ENCODE results near the gene CCDC93. TPM values are rescaled to one million over a fixed set of nuclear protein-coding genes. Genes with fewer than 3 reads are reported as not detected.

Gene CCDC93
- total RNA-seq, 1 experiment from 2014 or later = 27.2 TPM

- Histone ChIP-seq H3K27me3 (replicated peaks; ENCODE audit: insufficient read depth, low read depth, low read length, poor library complexity) (no peaks in the 10 kb centered on the region), H3K4me1 (ENCODE audit: insufficient read depth, low read length, poor library complexity, severe bottlenecking) (no peaks in the 10 kb centered on the region), H3K4me3 (ENCODE audit: low read depth, low read length, poor library complexity, severe bottlenecking) (no peak overlapping the region), H3K9me3 (ENCODE audit: low read depth, low read length, poor library complexity, severe bottlenecking) (no peaks in the 10 kb centered on the region), H3K27ac (ENCODE audit: low read depth, low read length, poor library complexity, severe bottlenecking) (no peak overlapping the region), H3K36me3 (ENCODE audit: insufficient read depth, low read length, poor library complexity, severe bottlenecking) (no peaks in the 10 kb centered on the region)
- TF ChIP-seq CTCF (conservative IDR thresholded peaks at IDR 0.05; ENCODE audit: low read depth, low read length) (no peak), EZH2 (IDR thresholded peaks at IDR 0.05; ENCODE audit: borderline replicate concordance, low read depth, low read length, poor library complexity, severe bottlenecking) (no peak)
- CTCF ChIA-PET = interaction anchor here (0.6 kb wide), 1 partner anchor 62 kb away, joined by 5 read pairs; no protein-coding TSS in a partner anchor
- DNase-seq (ENCODE audit: low spot score) = no peak
- intact Hi-C loops (cut with micrococcal nuclease; ENCODE audit: unreplicated experiment) = no loop called here
- BruUV-seq (replicated peaks) = no TSS peak
- POLR2A ChIA-PET (ENCODE audit: low non-redundant PET) = no interaction called here
These were observed 138.1 kb downstream of the CCDC93 start for GRCh38 chr2:117875786-117876185.

Other genes starting within 250 kb of the CCDC93 start
- gene DDX18, start 199.4 kb downstream of the CCDC93 start, total RNA-seq (2021) = 90.8 and 121 TPM in 2 replicates
- gene INSIG2, start 74.4 kb upstream of the CCDC93 start, total RNA-seq (2021) = 13.3 and 15.3 TPM in 2 replicates

All from A673 (cell line).